OCI-LY7 (cell line): ENCODE measurements around the gene EIF2AK2. TPM values are rescaled to one million over a fixed set of nuclear protein-coding genes. Genes with fewer than 3 reads are reported as not detected.

Experiments used
- BruUV-seq: library from RNA; stranded (reverse); fragments of 400-500 nt; replicated peaks from 2 replicates; lab custom pipeline; 2021; lab: Mats Ljungman, UMichigan
- CTCF ChIA-PET: fragments of 300-600 bp; sonication (Branson Sonifier 250); formaldehyde crosslinking; loops from one replicate; lab custom pipeline; 2022; ENCODE audit warnings: antibody characterized with exemption; ENCODE audit not compliant: unreplicated experiment; lab: Charles Lee
- POLR2A ChIA-PET: fragments of 300-600 bp; sonication (Branson Sonifier 250); formaldehyde crosslinking; loops from one replicate; lab custom pipeline; 2022; ENCODE audit warnings: antibody characterized with exemption; lab: Charles Lee
- DNase-seq: peaks from one replicate; pipeline ENCODE4 v3.0.0-alpha.2; 2015; ENCODE audit warnings: low spot score
- H2AFZ ChIP-seq: fragments of 200-600 bp; sonication (generic), shearing (Covaris generic); 2 replicates; pipeline ENCODE4 v1.6.1; 2014; ENCODE audit warnings: mild to moderate bottlenecking, antibody characterized with exemption, low read length, moderate library complexity
- H3K27ac ChIP-seq: fragments of 200-600 bp; sonication (generic); 2 replicates; pipeline ENCODE4 v1.5.1; 2014; ENCODE audit warnings: mixed run types, low read depth, mild to moderate bottlenecking, moderate library complexity, low read length, inconsistent platforms; ENCODE audit not compliant: poor library complexity, severe bottlenecking
- H3K36me3 ChIP-seq: fragments of 200-600 bp; sonication (generic); 2 replicates; pipeline ENCODE4 v1.6.1; 2014; ENCODE audit warnings: mild to moderate bottlenecking, antibody characterized with exemption, low read length, moderate library complexity, mixed read lengths; ENCODE audit not compliant: insufficient read depth
- H3K4me1 ChIP-seq: fragments of 200-600 bp; sonication (generic); 2 replicates; pipeline ENCODE4 v1.5.1; 2014; ENCODE audit warnings: mild to moderate bottlenecking, low read length; ENCODE audit not compliant: insufficient read depth, poor library complexity, severe bottlenecking
- H3K4me2 ChIP-seq: fragments of 200-600 bp; sonication (generic); 2 replicates; pipeline ENCODE4 v1.6.1; 2014; ENCODE audit warnings: mild to moderate bottlenecking, low read length
- H3K4me3 ChIP-seq: fragments of 200-600 bp; sonication (generic); 2 replicates; pipeline ENCODE4 v1.5.1; 2014; ENCODE audit warnings: mild to moderate bottlenecking, low read depth, low read length; ENCODE audit not compliant: poor library complexity, severe bottlenecking
- H3K79me2 ChIP-seq: fragments of 200-600 bp; sonication (generic); 2 replicates; pipeline ENCODE4 v1.6.1; 2016; ENCODE audit warnings: low read depth, mild to moderate bottlenecking, low read length, moderate library complexity, mixed read lengths; ENCODE audit not compliant: insufficient read depth
- H3K9me2 ChIP-seq: fragments of 200-600 bp; sonication (generic); 2 replicates; pipeline ENCODE4 v1.6.1; 2016; ENCODE audit warnings: mild to moderate bottlenecking, low read length, mixed read lengths; ENCODE audit not compliant: insufficient read depth
- H3K9me3 ChIP-seq: fragments of 200-600 bp; sonication (generic); 2 replicates; pipeline ENCODE4 v1.6.1; 2014; ENCODE audit warnings: mild to moderate bottlenecking, mixed run types, low read length, mixed read lengths
- H4K20me1 ChIP-seq: fragments of 200-600 bp; sonication (generic); 2 replicates; pipeline ENCODE4 v1.6.1; 2014; ENCODE audit warnings: mild to moderate bottlenecking, antibody characterized with exemption, low read length, moderate library complexity, mixed read lengths; ENCODE audit not compliant: insufficient read depth
- EZH2phosphoT487 ChIP-seq: fragments of 200-600 bp; sonication (generic); IDR thresholded peaks from 2 replicates; pipeline ENCODE4 v1.6.1; 2018; ENCODE audit warnings: low read depth, borderline replicate concordance, mild to moderate bottlenecking, mixed run types, antibody characterized with exemption, low read length, moderate library complexity, mixed read lengths
- intact Hi-C: fragments of 100-400 bp; cut with micrococcal nuclease; formaldehyde crosslinking; loops from one replicate; pipeline ENCODE4 v1.10.0; 2022; ENCODE audit not compliant: unreplicated experiment
- total RNA-seq, 2 experiments: library from RNA; depleted of rRNA in 1 of 2; stranded (reverse); fragments of >200 nt in 1 of 2; shearing (Covaris generic) in 1 of 2; gene quantifications; 2 replicates each; pipeline ENCODE4 v1.2.3, GENCODE V29; 2014 to 2022
- TF ChIP-seq, protein P1 (sequence below): fragments of 200-600 bp; sonication (generic); conservative IDR thresholded peaks from 2 replicates; pipeline ENCODE4 v1.5.1; 2014; ENCODE audit warnings: mild to moderate bottlenecking, antibody characterized with exemption, low read length, moderate library complexity, mixed read lengths

EIF2AK2 gene
- total RNA-seq, 2 experiments from 2014 or later, result 3.1 to 3.6 TPM

DNA sequence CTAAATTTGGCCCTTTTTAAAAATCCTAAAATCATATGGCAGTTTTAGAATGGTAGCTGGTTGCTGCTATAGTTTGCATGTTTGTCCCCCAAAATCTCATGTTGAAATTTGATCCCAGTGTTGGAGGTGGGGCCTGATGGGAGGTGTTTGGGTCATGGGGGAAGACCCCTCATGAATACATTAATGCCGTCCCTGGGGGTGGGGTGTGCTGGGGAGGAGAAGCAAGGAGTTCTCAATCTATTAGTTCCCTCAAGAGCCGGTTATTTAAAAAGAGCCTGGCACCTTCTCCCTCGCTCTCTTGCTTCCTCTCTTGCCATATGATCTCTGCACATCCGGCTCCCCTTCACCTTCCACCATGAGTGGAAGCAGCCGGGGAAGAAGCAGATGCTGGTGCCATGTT, 51.6 kb downstream of the EIF2AK2 start:
- intact Hi-C loops, result no loop called here
- TF ChIP-seq, protein P1, sequence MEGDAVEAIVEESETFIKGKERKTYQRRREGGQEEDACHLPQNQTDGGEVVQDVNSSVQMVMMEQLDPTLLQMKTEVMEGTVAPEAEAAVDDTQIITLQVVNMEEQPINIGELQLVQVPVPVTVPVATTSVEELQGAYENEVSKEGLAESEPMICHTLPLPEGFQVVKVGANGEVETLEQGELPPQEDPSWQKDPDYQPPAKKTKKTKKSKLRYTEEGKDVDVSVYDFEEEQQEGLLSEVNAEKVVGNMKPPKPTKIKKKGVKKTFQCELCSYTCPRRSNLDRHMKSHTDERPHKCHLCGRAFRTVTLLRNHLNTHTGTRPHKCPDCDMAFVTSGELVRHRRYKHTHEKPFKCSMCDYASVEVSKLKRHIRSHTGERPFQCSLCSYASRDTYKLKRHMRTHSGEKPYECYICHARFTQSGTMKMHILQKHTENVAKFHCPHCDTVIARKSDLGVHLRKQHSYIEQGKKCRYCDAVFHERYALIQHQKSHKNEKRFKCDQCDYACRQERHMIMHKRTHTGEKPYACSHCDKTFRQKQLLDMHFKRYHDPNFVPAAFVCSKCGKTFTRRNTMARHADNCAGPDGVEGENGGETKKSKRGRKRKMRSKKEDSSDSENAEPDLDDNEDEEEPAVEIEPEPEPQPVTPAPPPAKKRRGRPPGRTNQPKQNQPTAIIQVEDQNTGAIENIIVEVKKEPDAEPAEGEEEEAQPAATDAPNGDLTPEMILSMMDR, result no peak
- TF ChIP-seq EZH2phosphoT487, result no peak
- Histone ChIP-seq H3K9me2 (no peaks in the 10 kb centered on the region), H4K20me1 (no peaks in the 10 kb centered on the region), H3K36me3 (peaks cover 6% of the 10 kb centered on the region; the same call in 1 of the 2 replicates), H3K79me2 (no peaks in the 10 kb centered on the region), H2AFZ (no peak overlapping the region), H3K4me1 (no peaks in the 10 kb centered on the region), H3K27ac (no peak overlapping the region), H3K9me3 (no peaks in the 10 kb centered on the region), H3K4me3 (no peak overlapping the region), H3K4me2 (no peak overlapping the region)
- ChIA-PET POLR2A (interaction anchor here (0.9 kb wide), 1 partner anchor 13 kb away, joined by 3 read pairs; no protein-coding TSS in a partner anchor), CTCF (no interaction called here)
- DNase-seq, result no peak
- BruUV-seq, result no TSS peak

DNA sequence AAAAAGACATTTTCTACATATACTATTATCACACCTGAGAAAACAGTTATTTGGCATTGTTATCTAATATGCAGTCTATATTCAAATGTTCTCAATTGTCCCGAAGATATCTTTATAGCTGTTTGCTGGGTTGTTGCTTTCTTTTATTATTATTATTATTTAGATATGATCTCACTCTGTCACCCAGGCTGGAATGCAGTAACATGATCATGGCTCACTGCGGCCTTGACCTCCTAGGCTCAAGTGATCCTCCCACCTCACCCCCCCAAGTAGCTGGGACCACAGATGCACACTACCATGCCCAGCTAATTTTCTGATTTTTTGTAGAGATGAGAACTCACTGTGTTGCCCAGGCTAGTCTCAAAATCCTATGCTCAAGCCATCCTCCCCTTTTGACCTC, 52.6 kb downstream of the EIF2AK2 start:
- Histone ChIP-seq H3K9me3 (no peaks in the 10 kb centered on the region), H4K20me1 (no peaks in the 10 kb centered on the region), H3K9me2 (no peaks in the 10 kb centered on the region), H3K36me3 (peaks cover 10% of the 10 kb centered on the region), H3K79me2 (no peaks in the 10 kb centered on the region), H3K27ac (no peak overlapping the region), H3K4me1 (no peaks in the 10 kb centered on the region), H3K4me2 (no peak overlapping the region), H3K4me3 (no peak overlapping the region), H2AFZ (no peak overlapping the region)
- ChIA-PET CTCF (no interaction called here), POLR2A (interaction anchor here (1.0 to 1.2 kb wide), 2 partner anchors 11 to 36 kb away, joined by 3 to 4 read pairs; no protein-coding TSS in a partner anchor)
- no peak for DNase-seq
- no TSS peak for BruUV-seq
- no peak for TF ChIP-seq EZH2phosphoT487
- TF ChIP-seq, protein P1, result no peak
- intact Hi-C loops, result no loop called here

DNA sequence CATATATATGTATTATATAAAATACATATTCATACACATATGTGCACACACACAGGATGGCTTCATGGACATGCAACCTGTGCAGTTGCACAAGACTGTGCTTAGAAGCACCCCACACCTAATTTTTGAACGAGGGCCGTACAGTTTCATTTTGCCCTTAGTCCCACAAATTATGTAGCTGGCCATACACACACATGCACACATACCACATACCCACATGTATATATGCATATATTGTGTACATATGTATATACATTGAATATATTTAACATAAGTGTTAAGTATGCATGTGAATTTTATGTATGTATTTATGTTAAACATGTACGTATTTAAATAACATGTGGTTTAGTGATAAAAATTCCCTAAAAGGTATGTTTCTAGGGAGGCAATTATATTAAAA, 54.2 kb downstream of the EIF2AK2 start:
- no peak for DNase-seq
- Histone ChIP-seq H2AFZ (no peak overlapping the region), H3K4me1 (no peaks in the 10 kb centered on the region), H3K9me3 (no peaks in the 10 kb centered on the region), H3K27ac (no peak overlapping the region), H3K4me3 (no peak overlapping the region), H3K36me3 (peaks cover 18% of the 10 kb centered on the region), H3K4me2 (no peak overlapping the region), H3K79me2 (no peaks in the 10 kb centered on the region), H4K20me1 (no peaks in the 10 kb centered on the region), H3K9me2 (no peaks in the 10 kb centered on the region)
- CTCF ChIA-PET, result no interaction called here
- POLR2A ChIA-PET, result no interaction called here
- no TSS peak for BruUV-seq
- TF ChIP-seq EZH2phosphoT487, result no peak
- TF ChIP-seq, protein P1, result no peak
- intact Hi-C loops, result no loop called here
